H1 (cell line): ENCODE measurements around the gene ZDHHC19. TPM values are rescaled to one million over a fixed set of nuclear protein-coding genes. Genes with fewer than 3 reads are reported as not detected.

Source experiments
- CTCF ChIA-PET: fragments of 300-600 bp; sonication (Branson Sonifier 250); formaldehyde crosslinking; loops from one replicate; lab custom pipeline; 2021; ENCODE audit not compliant: partially characterized antibody; lab: Charles Lee
- POLR2A ChIA-PET: fragments of 300-600 bp; sonication (Branson Sonifier 250); formaldehyde crosslinking; loops from one replicate; lab custom pipeline; 2021; ENCODE audit warnings: inconsistent platforms; ENCODE audit not compliant: partially characterized antibody; lab: Charles Lee
- DNase-seq, 2 experiments: peaks; one replicate each; pipeline versions ENCODE4 v3.0.0 to v3.0.0-alpha.2; 2010 to 2022; ENCODE audit warnings: low spot score in 2 of 2, low read depth in 1 of 2, mixed read lengths in 1 of 2
- FAIRE-seq: peaks from 2 replicates; lab custom pipeline; 2011; peaks lifted over from hg19 to GRCh38; lab: Jason Lieb, UNC
- H2AFZ ChIP-seq: 2 replicates; pipeline ENCODE4 v1.8.1; 2012; ENCODE audit warnings: low read length, inconsistent platforms
- H2AK5ac ChIP-seq: 2 replicates; pipeline ENCODE4 v1.6.1; 2013; ENCODE audit warnings: low read depth, low read length
- H2BK120ac ChIP-seq: replicated peaks from 2 replicates; pipeline ENCODE3; 2013; ENCODE audit warnings: low read depth, low read length, inconsistent platforms
- H2BK12ac ChIP-seq: 2 replicates; pipeline ENCODE4 v1.6.1; 2013; ENCODE audit warnings: low read depth, low read length
- H2BK15ac ChIP-seq: 2 replicates; pipeline ENCODE4 v1.6.1; 2013; ENCODE audit warnings: low read length
- H2BK20ac ChIP-seq: 2 replicates; pipeline ENCODE4 v1.6.1; 2013; ENCODE audit warnings: low read length
- H2BK5ac ChIP-seq: 2 replicates; pipeline ENCODE4 v1.6.1; 2013; ENCODE audit warnings: low read depth, low read length
- H3K14ac ChIP-seq: 2 replicates; pipeline ENCODE4 v1.6.1; 2013; ENCODE audit warnings: inconsistent platforms; ENCODE audit not compliant: insufficient read length
- H3K18ac ChIP-seq: 2 replicates; pipeline ENCODE4 v1.6.1; 2013; ENCODE audit warnings: low read length; ENCODE audit errors: extremely low read depth
- H3K23ac ChIP-seq: 2 replicates; pipeline ENCODE4 v1.6.1; 2013; ENCODE audit warnings: inconsistent platforms; ENCODE audit not compliant: insufficient read length
- H3K23me2 ChIP-seq: 2 replicates; pipeline ENCODE4 v1.6.1; 2013; ENCODE audit warnings: low read depth, low read length
- H3K27ac ChIP-seq: 2 replicates; pipeline ENCODE4 v1.6.1; 2011; ENCODE audit warnings: low read depth, low read length, inconsistent platforms
- H3K27me3 ChIP-seq, 4 experiments: replicated peaks in 1 of 4; 1 replicate in 1 of 4; 2 replicates in 3 of 4; pipeline versions ENCODE4 v1.6.1 to v1.8.1; 2011 to 2013; ENCODE audit warnings: low read length in 3 of 4, mild to moderate bottlenecking in 3 of 4, inconsistent platforms in 2 of 4, mixed read lengths in 2 of 4, moderate library complexity in 1 of 4; ENCODE audit not compliant: control insufficient read depth in 3 of 4, insufficient read depth in 3 of 4; ENCODE audit errors: extremely low read depth in 1 of 4
- H3K36me3 ChIP-seq, 4 experiments: 2 replicates each; pipeline versions ENCODE4 v1.6.1 to v1.8.1; 2011 to 2013; ENCODE audit warnings: mild to moderate bottlenecking in 4 of 4, low read length in 3 of 4, moderate library complexity in 2 of 4, control low read depth in 1 of 4, inconsistent platforms in 1 of 4; ENCODE audit not compliant: insufficient read depth in 4 of 4, control insufficient read depth in 2 of 4
- H3K4ac ChIP-seq: replicated peaks from 2 replicates; pipeline ENCODE3; 2013; ENCODE audit warnings: low read length, low read depth, mixed read lengths, inconsistent platforms; ENCODE audit not compliant: insufficient read length
- H3K4me1 ChIP-seq, 4 experiments: replicated peaks in 1 of 4; 1 replicate in 1 of 4; 2 replicates in 3 of 4; pipeline versions ENCODE4 v1.6.1 to v1.8.1; 2011 to 2013; ENCODE audit warnings: low read length in 3 of 4, inconsistent platforms in 2 of 4, mixed read lengths in 1 of 4; ENCODE audit not compliant: insufficient read depth in 4 of 4, control insufficient read depth in 3 of 4
- H3K4me2 ChIP-seq, 2 experiments: 2 replicates each; pipeline versions ENCODE4 v1.6.1 to v1.8.1; 2011 to 2013; ENCODE audit warnings: low read depth in 2 of 2, low read length in 2 of 2, control low read depth in 1 of 2, inconsistent platforms in 1 of 2, mild to moderate bottlenecking in 1 of 2; ENCODE audit not compliant: insufficient read depth in 1 of 2
- H3K4me3 ChIP-seq, 4 experiments: fragments of 200-600, 300-600 bp in 1 of 4; sonication (generic), shearing (Covaris generic), sonication (Bioruptor Twin) in 1 of 4; 2 replicates each; pipeline versions ENCODE4 v1.5.1 to v1.8.1; 2011 to 2016; ENCODE audit warnings: low read length in 4 of 4, low read depth in 3 of 4, control low read depth in 2 of 4, inconsistent platforms in 2 of 4, mild to moderate bottlenecking in 2 of 4, mixed read lengths in 1 of 4, moderate library complexity in 1 of 4; ENCODE audit not compliant: insufficient read depth in 2 of 4; ENCODE audit errors: extremely low read depth in 1 of 4
- H3K56ac ChIP-seq: replicated peaks from 2 replicates; pipeline ENCODE3; 2013; ENCODE audit warnings: low read depth, mild to moderate bottlenecking, mixed read lengths, low read length, inconsistent platforms; ENCODE audit not compliant: insufficient read length
- H3K79me1 ChIP-seq: 2 replicates; pipeline ENCODE4 v1.6.1; 2013; ENCODE audit warnings: low read depth, low read length, control low read depth
- H3K79me2 ChIP-seq, 2 experiments: 2 replicates each; pipeline versions ENCODE4 v1.6.1 to v1.8.1; 2012 to 2013; ENCODE audit warnings: low read length in 2 of 2, mild to moderate bottlenecking in 2 of 2, inconsistent platforms in 1 of 2; ENCODE audit not compliant: insufficient read depth in 2 of 2, control insufficient read depth in 1 of 2
- H3K9ac ChIP-seq, 4 experiments: replicated peaks in 1 of 4; 1 replicate in 1 of 4; 2 replicates in 3 of 4; pipeline versions ENCODE4 v1.6.1 to v1.8.1; 2011 to 2013; ENCODE audit warnings: low read depth in 3 of 4, low read length in 3 of 4, control low read depth in 2 of 4, mild to moderate bottlenecking in 2 of 4, moderate library complexity in 2 of 4, inconsistent platforms in 1 of 4; ENCODE audit errors: extremely low read depth in 1 of 4
- H3K9me3 ChIP-seq, 2 experiments: 2 replicates each; pipeline versions ENCODE4 v1.6.1 to v1.8.1; 2012 to 2013; ENCODE audit warnings: mild to moderate bottlenecking in 2 of 2, moderate library complexity in 2 of 2, control low read depth in 1 of 2, inconsistent platforms in 1 of 2, low read depth in 1 of 2, low read length in 1 of 2, mixed read lengths in 1 of 2; ENCODE audit not compliant: insufficient read depth in 2 of 2
- H4K20me1 ChIP-seq, 2 experiments: replicated peaks in 1 of 2; 2 replicates each; pipeline versions ENCODE3 to v1.8.1; 2011 to 2013; ENCODE audit warnings: inconsistent platforms in 2 of 2, low read length in 2 of 2, mild to moderate bottlenecking in 1 of 2; ENCODE audit not compliant: insufficient read depth in 2 of 2, control insufficient read depth in 1 of 2
- H4K5ac ChIP-seq: 2 replicates; pipeline ENCODE4 v1.6.1; 2013; ENCODE audit warnings: low read length, low read depth, mixed read lengths, inconsistent platforms; ENCODE audit not compliant: insufficient read length
- H4K8ac ChIP-seq: 2 replicates; pipeline ENCODE4 v1.8.0; 2013; ENCODE audit warnings: mild to moderate bottlenecking, moderate library complexity, low read length, inconsistent platforms; ENCODE audit not compliant: insufficient read depth; ENCODE audit errors: extremely low read depth
- H4K91ac ChIP-seq: replicated peaks from 2 replicates; pipeline ENCODE3; 2013; ENCODE audit warnings: low read length, mixed read lengths, inconsistent platforms; ENCODE audit not compliant: insufficient read length
- BRCA1 ChIP-seq: IDR thresholded peaks from 2 replicates; pipeline ENCODE4 v1.6.1; 2012; ENCODE audit warnings: low read depth, low read length, improper control_type of control experiment
- PHF8 ChIP-seq: fragments of 200-600 bp; sonication (generic); conservative IDR thresholded peaks from 2 replicates; pipeline ENCODE4 v1.7.1; 2012; ENCODE audit warnings: low read depth, mild to moderate bottlenecking, inconsistent platforms, low read length, moderate library complexity
- SP2 ChIP-seq: IDR thresholded peaks from 2 replicates; pipeline ENCODE4 v1.6.1; 2012; ENCODE audit warnings: mild to moderate bottlenecking, low read length, inconsistent platforms
- WGBS, 2 experiments: shearing (Covaris generic) in 1 of 2; methylation state at CpG; one replicate each; pipeline versions ENCODE4 v1.1.6 to v1.1.7; 2013 to 2015; ENCODE audit warnings: low lambda C conversion rate in 2 of 2, mixed read lengths in 2 of 2, inconsistent platforms in 1 of 2, low coverage in 1 of 2, missing lambda C conversion rate in 1 of 2; ENCODE audit not compliant: insufficient replicate concordance in 2 of 2, insufficient coverage in 1 of 2, insufficient read length in 1 of 2; ENCODE audit errors: extremely low coverage in 1 of 2, missing lambda C conversion rate in 1 of 2; 5-methylcytosine and 5-hydroxymethylcytosine counted together
- polyA plus RNA-seq, 7 experiments: library from polyadenylated mRNA; depleted of rRNA in 3 of 7; stranded (reverse) in 5 of 7; unstranded in 2 of 7; fragments of >200 nt in 5 of 7; fragments of 200-250 nt in 2 of 7; gene quantifications; 1 replicate in 5 of 7; 2 replicates in 1 of 7; 4 replicates in 1 of 7; pipeline versions ENCODE4 v1.2.1 to v1.2.3, GENCODE V29; 2011 to 2013; ENCODE audit warnings: missing spikeins in 2 of 7, mixed read lengths in 2 of 7
- total RNA-seq: library from RNA; stranded (reverse); fragmentation: NEBNext Ultra II Directional; extraction: Animal tissue kit (Norgen Biotek cat#: 25700); gene quantifications from 2 replicates; pipeline ENCODE4 v1.2.1, GENCODE V29; 2021

ZDHHC19 gene
- total and polyA plus RNA-seq, 2 of the 8 experiments (the other 6 are each of a cell fraction or from before 2014, with no cell fraction given), result 2.5 to 4.1 TPM

DNA sequence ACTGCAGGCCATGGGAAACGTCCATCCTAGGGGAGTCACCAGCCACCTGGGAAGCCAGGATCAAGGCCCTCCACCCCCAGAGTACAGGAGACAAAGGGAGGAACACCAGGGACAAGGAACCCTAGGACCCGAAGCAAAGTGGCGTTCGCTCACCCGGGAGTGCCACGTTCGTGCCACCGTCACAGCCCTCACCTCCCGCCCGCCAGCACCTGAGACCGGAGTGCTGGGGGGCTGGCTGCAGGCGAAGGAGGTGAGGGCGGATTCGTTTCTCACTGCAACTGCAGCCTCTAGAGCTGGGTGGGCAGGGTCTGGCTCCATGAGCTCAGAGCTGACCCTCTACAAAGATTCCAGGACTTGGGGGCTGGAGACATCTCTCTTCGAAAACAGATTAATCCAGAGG, 26.3 kb downstream of the ZDHHC19 start:
- Histone ChIP-seq H3K23ac (no peak overlapping the region), H3K27ac (no peak overlapping the region), H2BK15ac (no peak overlapping the region), H2BK20ac (no peak overlapping the region), H3K23me2 (no peaks in the 10 kb centered on the region), H3K4me2 (no peak overlapping the region), H3K56ac (no peak overlapping the region), H2BK5ac (no peak overlapping the region), H3K27me3 (no peaks in the 10 kb centered on the region), H2AK5ac (no peak overlapping the region), H3K4me1 (peaks cover 0 to 13% (median 10%) of the 10 kb centered on the region in 4 experiments; a peak in 6 of 7 replicates), H3K79me2 (no peaks in the 10 kb centered on the region), H2AFZ (no peak overlapping the region), H4K5ac (no peak overlapping the region), H4K91ac (no peak overlapping the region), H3K4me3 (no peak overlapping the region), H3K14ac (no peak overlapping the region), H3K9me3 (peaks cover 2 to 4% of the 10 kb centered on the region in 2 experiments; a peak in 1 of 4 replicates), H2BK12ac (peak overlapping the region; percentile 87; the same call in 1 of the 2 replicates), H3K4ac (no peak overlapping the region), H4K20me1 (no peaks in the 10 kb centered on the region), H3K79me1 (no peaks in the 10 kb centered on the region), H3K18ac (no peak overlapping the region), H3K9ac (no peak overlapping the region), H3K36me3 (no peaks in the 10 kb centered on the region), H4K8ac (no peak overlapping the region), H2BK120ac (peak overlapping the region; percentile 64)
- FAIRE-seq (no peak), DNase-seq (no peak)
- CTCF ChIA-PET, result interaction anchor here (0.5 to 4.0 kb wide), 4 partner anchors 13 to 334 kb away, joined by 3 to 28 read pairs (median 11); no protein-coding TSS in a partner anchor
- POLR2A ChIA-PET, result no interaction called here
- WGBS, 2 experiments, result 96% methylated on average over 15 of the region's 15 CpGs; no CpG with 5 or more reads in 1 of the 2 experiments
- no peak for TF ChIP-seq PHF8
- TF ChIP-seq SP2, result no peak
- no peak for TF ChIP-seq BRCA1
